Ovary (tissue), 9 donors: ENCODE measurements around the gene CTU1. TPM values are rescaled to one million over a fixed set of nuclear protein-coding genes. Genes with fewer than 3 reads are reported as not detected.

Source experiments
- DNase-seq, 5 donors: peaks; one replicate each; pipeline ENCODE4 v3.0.0-alpha.2; 2019 to 2020
- H3K27ac ChIP-seq, 2 donors: fragments of 200-600 bp; one replicate each; pipeline versions ENCODE4 v1.5.1 to v1.8.0; 2019 to 2022
- H3K27me3 ChIP-seq: fragments of 200-600 bp; one replicate; pipeline ENCODE4 v1.8.0; 2022
- H3K36me3 ChIP-seq: fragments of 200-600 bp; sonication (generic); one replicate; pipeline ENCODE4 v1.5.1; 2019
- H3K4me1 ChIP-seq: one replicate; pipeline ENCODE4 v1.8.1; 2013; ENCODE audit warnings: mild to moderate bottlenecking, moderate library complexity; ENCODE audit not compliant: insufficient read depth
- H3K4me3 ChIP-seq: fragments of 200-600 bp; sonication (generic); one replicate; pipeline ENCODE4 v1.5.1; 2017
- H3K9me3 ChIP-seq, 2 donors: fragments of 200-600 bp in 1 of 2; sonication (generic) in 1 of 2; one replicate each; pipeline versions ENCODE4 v1.5.1 to v1.8.1; 2013 to 2019; ENCODE audit warnings: mild to moderate bottlenecking in 1 of 2, moderate library complexity in 1 of 2
- EP300 ChIP-seq: sonication (generic); formaldehyde crosslinking; IDR thresholded peaks from one replicate; pipeline ENCODE4 v1.6.1; 2017; ENCODE audit warnings: antibody characterized with exemption
- POLR2A ChIP-seq: fragments of 450-650 bp; IDR thresholded peaks from one replicate; pipeline ENCODE4 v1.6.1; 2017; ENCODE audit warnings: antibody characterized with exemption, mild to moderate bottlenecking, moderate library complexity
- WGBS, 3 donors: extraction: QIAGEN DNeasy Blood & Tissue Kit in 1 of 3; methylation state at CpG; one replicate each; pipeline versions ENCODE4 v1.1.5 to v1.1.7; 2013 to 2017; 5-methylcytosine and 5-hydroxymethylcytosine counted together
- intact Hi-C, 4 donors: fragments of 100-400 bp; cut with DNase I; formaldehyde crosslinking; loops; one replicate each; pipeline versions ENCODE4 v1.11.0 to v1.15.1; 2022 to 2023
- polyA plus RNA-seq, 2 donors: library from polyadenylated mRNA; stranded (reverse); fragments of 200-250 nt in 1 of 2; fragments of 350-450 nt in 1 of 2; fragmentation: Illumina TruSeq in 1 of 2; extraction: RNeasy Lipid Tissue Mini Kit (QIAGEN cat#74804) in 1 of 2; gene quantifications; one replicate each; pipeline ENCODE4 v1.2.3, GENCODE V29; 2013 to 2014
- total RNA-seq, 7 donors: library from RNA; depleted of rRNA in 2 of 7; stranded (reverse); fragments of >200 nt in 2 of 7; fragmentation: NEBNext Ultra II Directional in 3 of 7; extraction: Animal tissue kit (Norgen Biotek cat#: 25700) in 3 of 7; gene quantifications; one replicate each; pipeline versions ENCODE4 v1.1.0 to v1.2.4, GENCODE V29; 2016 to 2023
- TF ChIP-seq, protein P1 (sequence below), 3 donors: fragments of 450-650 bp in 2 of 3; fragments of 200-600 bp in 1 of 3; IDR thresholded peaks; one replicate each; pipeline versions ENCODE4 v1.5.1 to v1.8.0; 2016 to 2022; ENCODE audit warnings: antibody characterized with exemption in 3 of 3, mild to moderate bottlenecking in 1 of 3
- donor health status: DM: no; HTN: no; CAD: no; lungs with moderate emphysema.
- donor health status: DM: no; HTN: no; CAD: no.
- donor health status: Bipolar disorder and iron deficiency.
- donor health status: DM: yes; HTN: yes; CAD: no.
- donor health status: DM: no; HTN: no; CAD: no.
- donor health status: DM: yes; HTN: yes; CAD: no.

CTU1 gene
- total and polyA plus RNA-seq, 9 donors = 1.1 to 17.2 (median 12.3) TPM

DNA sequence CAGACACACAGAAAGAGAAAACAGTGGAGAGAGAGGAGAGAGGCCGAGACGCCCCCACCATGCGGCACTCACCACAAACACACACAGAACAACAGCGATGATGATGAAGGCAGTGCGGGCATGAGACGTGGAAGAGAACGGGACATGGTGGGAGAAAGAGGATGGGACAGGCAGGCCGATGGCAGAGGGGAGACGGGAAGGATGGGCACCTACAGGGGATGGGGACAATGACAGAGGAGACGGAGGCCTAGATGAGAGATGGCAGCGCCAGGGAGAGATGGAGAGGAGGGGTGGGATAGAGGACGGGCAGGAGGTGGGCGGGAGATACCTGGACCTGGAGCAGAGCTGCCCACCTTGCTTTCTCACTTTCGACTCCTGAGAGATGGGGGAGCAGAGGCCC is 24.4 kb downstream of the CTU1 start:
- no peaks in the 10 kb centered on the region for H3K9me3 ChIP-seq
- no peak overlapping the region for H3K4me3 ChIP-seq
- DNase-seq = peak in 1 of 5 donors; percentile 2
- 76 to 78% (median 78%) methylated on average over 14 of the region's 14 CpGs for WGBS, 3 donors
- H3K4me1 ChIP-seq = no peaks in the 10 kb centered on the region
- H3K27me3 ChIP-seq = no peaks in the 10 kb centered on the region
- no peaks in the 10 kb centered on the region for H3K36me3 ChIP-seq
- H3K27ac ChIP-seq = no peak overlapping the region
- intact Hi-C loops = no loop called here
- no peak for TF ChIP-seq POLR2A
- TF ChIP-seq, protein P1, sequence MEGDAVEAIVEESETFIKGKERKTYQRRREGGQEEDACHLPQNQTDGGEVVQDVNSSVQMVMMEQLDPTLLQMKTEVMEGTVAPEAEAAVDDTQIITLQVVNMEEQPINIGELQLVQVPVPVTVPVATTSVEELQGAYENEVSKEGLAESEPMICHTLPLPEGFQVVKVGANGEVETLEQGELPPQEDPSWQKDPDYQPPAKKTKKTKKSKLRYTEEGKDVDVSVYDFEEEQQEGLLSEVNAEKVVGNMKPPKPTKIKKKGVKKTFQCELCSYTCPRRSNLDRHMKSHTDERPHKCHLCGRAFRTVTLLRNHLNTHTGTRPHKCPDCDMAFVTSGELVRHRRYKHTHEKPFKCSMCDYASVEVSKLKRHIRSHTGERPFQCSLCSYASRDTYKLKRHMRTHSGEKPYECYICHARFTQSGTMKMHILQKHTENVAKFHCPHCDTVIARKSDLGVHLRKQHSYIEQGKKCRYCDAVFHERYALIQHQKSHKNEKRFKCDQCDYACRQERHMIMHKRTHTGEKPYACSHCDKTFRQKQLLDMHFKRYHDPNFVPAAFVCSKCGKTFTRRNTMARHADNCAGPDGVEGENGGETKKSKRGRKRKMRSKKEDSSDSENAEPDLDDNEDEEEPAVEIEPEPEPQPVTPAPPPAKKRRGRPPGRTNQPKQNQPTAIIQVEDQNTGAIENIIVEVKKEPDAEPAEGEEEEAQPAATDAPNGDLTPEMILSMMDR (IDR thresholded peaks at IDR 0.05) = no peak
- no peak for TF ChIP-seq EP300

DNA sequence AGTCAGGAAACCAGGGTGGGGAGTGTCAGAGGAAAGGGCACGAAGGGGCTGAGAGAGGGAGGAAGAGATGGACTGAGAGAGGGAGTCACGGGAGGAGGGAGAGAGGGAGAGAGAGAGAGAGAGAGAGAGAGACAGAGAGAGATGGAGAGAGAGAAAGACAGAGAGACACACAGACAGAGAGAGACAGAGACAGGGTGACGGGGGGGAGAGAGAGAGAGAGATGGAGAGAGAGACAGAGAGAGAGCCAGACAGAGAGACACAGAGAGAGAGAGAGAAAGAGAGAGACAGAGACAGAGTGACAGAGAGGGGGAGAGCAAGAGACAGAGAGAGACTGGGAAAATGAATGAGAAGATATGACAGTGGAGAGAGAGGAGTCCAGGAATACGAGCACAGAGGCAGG is 25.0 kb downstream of the CTU1 start:
- no peaks in the 10 kb centered on the region for H3K27me3 ChIP-seq

DNA sequence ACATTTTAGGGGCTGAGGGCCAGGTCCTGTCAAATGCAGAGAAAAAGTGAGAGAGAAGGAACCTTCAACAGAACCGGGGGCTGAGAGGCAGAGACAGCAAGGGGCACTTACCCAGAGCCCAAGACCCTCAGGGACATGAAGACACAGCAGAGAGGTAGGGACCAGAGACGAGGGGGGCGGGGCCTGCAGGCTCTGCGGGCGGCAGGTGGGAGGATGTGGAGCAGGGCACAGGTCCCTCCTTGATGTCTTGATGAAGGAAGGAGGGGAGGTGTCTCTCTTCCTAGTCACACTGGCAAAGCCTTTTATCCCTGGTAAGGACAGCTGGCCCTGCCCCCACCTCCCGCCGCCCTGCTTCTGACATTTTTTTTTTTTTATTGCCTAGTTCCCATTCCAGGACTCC is 25.6 kb downstream of the CTU1 start, which contains the start of gene KLK14:
Gene KLK14 (minus strand): TSS at position 277 of the 400 bp plus-strand sequence. CDS start 273 bp downstream, at position 4.
- Histone ChIP-seq H3K9me3 (no peaks in the 10 kb centered on the region), H3K36me3 (no peaks in the 10 kb centered on the region), H3K27ac (no peak within 1 kb of the TSS), H3K4me3 (no peak within 1 kb of the TSS), H3K27me3 (no peaks in the 10 kb centered on the region), H3K4me1 (no peaks in the 10 kb centered on the region)
- WGBS, 3 donors = 11 to 16% (median 15%) methylated on average over 7 of the region's 7 CpGs
- no peak for DNase-seq
- intact Hi-C loops = no loop called here
- TF ChIP-seq, protein P1 (IDR thresholded peaks at IDR 0.05) = no peak
- no peak for TF ChIP-seq EP300
- no peak for TF ChIP-seq POLR2A

More for the DNA sequence above, 25.0 kb downstream of the CTU1 start:
- H3K36me3 ChIP-seq = no peaks in the 10 kb centered on the region
- no peaks in the 10 kb centered on the region for H3K4me1 ChIP-seq
- no peak for DNase-seq
- intact Hi-C loops = no loop called here
- 22 to 32% (median 28%) methylated on average over 4 of the region's 4 CpGs for WGBS, 3 donors
- TF ChIP-seq EP300 = no peak
- TF ChIP-seq, protein P1 (IDR thresholded peaks at IDR 0.05) = no peak
- TF ChIP-seq POLR2A = no peak
- no peak overlapping the region for H3K27ac ChIP-seq
- H3K9me3 ChIP-seq = no peaks in the 10 kb centered on the region
- H3K4me3 ChIP-seq = no peak overlapping the region

DNA sequence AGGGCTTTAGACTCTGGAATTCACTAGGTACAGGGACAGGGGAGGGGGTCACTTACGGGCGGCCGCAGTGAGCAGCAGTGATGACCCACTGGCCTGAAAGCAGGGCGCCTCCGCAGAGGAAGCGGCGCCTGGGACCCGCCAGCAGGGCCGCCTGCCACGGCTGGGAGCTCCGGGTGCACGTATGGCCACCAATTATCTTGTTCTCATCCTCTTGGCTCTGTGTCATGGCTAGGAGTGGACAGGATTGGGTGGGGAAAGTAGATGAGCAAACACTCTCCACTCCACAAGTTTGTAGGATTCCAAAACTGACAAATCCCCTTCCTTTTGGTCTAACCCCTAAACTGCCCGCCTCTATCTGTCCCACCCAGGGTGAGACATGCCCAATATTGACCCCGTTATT is 26.7 kb downstream of the CTU1 start:
- no peak for TF ChIP-seq EP300
- Histone ChIP-seq H3K4me3 (no peak overlapping the region), H3K27ac (no peak overlapping the region), H3K4me1 (no peaks in the 10 kb centered on the region), H3K9me3 (no peaks in the 10 kb centered on the region), H3K27me3 (no peaks in the 10 kb centered on the region), H3K36me3 (no peaks in the 10 kb centered on the region)
- 85 to 87% (median 85%) methylated on average over 14 of the region's 14 CpGs for WGBS, 3 donors
- intact Hi-C loops = no loop called here
- no peak for DNase-seq

DNA sequence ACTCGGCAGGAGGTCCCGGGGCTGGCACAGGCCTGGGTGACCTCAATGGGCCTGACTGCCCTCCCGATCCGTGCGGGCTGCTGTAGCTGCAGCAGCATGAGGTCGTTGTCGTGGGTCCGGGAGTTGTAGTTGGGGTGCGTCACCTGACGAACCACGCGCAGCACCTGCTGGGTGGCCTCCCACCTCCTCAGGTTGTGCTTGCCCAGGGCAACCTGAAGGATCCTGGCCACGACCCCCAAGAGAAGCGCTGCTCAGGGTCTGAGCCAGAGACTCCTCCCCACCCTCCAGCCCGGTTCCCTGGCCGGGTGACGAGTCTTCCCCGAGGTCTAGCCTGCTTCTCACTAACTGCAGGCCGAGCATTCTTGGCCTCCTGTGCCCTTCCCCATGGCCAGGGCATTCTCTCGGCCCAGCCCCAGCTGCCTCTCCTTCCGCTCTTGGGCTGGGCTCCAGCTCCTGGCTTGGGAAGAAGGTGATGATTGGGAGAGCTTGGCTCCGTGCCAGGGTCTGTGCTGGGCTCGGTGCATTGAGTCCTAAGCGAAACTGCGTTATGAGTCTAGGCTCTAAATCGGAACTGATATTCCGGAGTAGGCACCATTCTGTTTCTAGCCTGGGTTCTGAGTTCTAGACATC is 28.6 kb downstream of the CTU1 start:
- no peaks in the 10 kb centered on the region for H3K9me3 ChIP-seq
- H3K4me3 ChIP-seq = no peak overlapping the region
- no peaks in the 10 kb centered on the region for H3K4me1 ChIP-seq
- intact Hi-C loops = no loop called here
- H3K27me3 ChIP-seq = no peaks in the 10 kb centered on the region
- TF ChIP-seq EP300 (no peak), POLR2A (no peak)
- TF ChIP-seq, protein P1 (IDR thresholded peaks at IDR 0.05) = no peak
- no peak overlapping the region for H3K27ac ChIP-seq
- no peak for DNase-seq
- 67 to 76% (median 71%) methylated on average over 27 of the region's 27 CpGs for WGBS, 3 donors
- no peaks in the 10 kb centered on the region for H3K36me3 ChIP-seq
